HG02678 (cell line): ENCODE data around the gene PANK4.

Experiments
- ATAC-seq: cut with Tn5 transposase; IDR thresholded peaks from one replicate; pipeline ENCODE4 v1.9.1; 2021; ENCODE audit warnings: mild to moderate bottlenecking, moderate library complexity; ENCODE audit not compliant: unreplicated experiment

The PANK4 gene

DNA sequence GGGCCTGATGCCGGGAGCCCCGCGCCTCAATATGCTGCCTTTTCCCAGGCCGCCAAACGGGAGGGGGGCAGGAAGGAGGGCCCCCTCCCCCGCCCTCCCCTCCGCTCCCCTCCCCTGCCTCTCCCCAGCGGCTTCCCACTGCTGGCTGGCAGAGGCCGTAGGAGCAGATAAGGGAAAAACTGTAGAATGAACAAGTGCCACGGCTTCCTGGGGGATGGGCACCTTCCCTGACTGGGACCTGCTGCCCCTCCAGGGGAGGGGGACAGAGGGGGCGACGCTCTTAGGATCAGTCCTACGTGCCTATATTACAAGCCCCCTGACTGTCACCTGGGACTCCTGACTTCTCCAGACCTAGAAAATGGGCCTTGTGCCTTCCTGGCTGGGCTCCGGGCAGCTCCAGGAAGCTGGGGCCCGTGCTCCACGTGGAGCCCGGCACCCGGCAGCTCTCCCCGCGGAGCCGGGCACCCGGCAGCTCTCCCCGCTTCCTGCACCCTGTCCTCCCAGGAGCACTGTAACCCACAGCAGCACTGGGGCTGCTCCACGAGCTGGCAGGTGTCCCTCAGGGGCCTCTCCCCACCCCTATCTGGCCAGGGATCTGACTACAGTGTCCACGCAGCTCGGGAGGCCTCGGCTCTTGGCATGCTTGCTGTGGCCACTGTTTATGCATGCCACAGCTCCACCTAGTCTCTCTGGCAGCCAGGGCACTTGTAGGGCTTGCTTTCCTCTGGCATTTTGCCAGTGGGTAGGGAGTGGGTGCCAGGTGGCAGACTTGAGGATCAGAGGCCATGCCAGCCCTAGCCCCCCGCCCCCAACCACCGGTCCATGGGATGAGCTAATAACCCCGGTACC lies 4.3 kb upstream of the PANK4 start:
- ATAC-seq = no peak

DNA sequence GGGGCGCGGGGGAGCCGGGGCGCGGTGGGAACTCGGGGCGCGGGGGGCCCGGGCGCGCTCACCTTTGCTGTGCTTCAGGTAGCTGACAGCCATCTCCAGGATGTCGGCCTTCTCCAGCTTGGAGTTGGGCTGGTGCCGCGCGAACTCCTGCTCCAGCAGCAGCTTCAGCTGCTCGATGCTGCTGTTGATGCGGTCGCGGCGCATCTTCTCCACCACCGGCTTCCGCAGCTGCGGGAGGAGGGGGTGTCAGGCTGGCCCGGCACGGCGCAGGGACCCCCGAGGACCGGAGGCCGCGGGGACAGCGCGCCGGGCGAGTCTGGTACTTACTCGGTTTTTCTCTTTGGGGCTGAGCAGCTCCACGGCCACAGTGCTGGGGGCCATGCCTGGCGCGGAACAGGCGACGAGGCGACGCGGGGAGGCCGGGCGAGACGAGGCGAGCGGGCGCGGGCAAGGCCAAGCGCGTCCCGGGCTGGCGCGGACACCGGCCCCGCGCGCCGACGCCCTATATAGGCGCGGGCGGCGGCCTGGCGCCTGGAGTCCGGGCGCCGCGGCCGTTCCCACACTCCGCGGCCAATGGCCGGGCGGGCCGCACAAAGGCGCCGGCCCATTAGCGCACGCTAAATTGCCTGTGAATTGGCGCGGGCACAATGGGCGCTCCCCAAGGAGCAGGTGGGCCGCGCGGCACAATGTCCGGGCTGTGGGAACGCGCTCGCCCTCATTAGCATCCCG lies 3.6 kb upstream of the PANK4 start, which contains the start of gene HES5:
Gene HES5 (minus strand): TSS at position 480 of the 729 bp plus-strand sequence. CDS start 99 bp downstream, at position 381.
- ATAC-seq = no peak

DNA sequence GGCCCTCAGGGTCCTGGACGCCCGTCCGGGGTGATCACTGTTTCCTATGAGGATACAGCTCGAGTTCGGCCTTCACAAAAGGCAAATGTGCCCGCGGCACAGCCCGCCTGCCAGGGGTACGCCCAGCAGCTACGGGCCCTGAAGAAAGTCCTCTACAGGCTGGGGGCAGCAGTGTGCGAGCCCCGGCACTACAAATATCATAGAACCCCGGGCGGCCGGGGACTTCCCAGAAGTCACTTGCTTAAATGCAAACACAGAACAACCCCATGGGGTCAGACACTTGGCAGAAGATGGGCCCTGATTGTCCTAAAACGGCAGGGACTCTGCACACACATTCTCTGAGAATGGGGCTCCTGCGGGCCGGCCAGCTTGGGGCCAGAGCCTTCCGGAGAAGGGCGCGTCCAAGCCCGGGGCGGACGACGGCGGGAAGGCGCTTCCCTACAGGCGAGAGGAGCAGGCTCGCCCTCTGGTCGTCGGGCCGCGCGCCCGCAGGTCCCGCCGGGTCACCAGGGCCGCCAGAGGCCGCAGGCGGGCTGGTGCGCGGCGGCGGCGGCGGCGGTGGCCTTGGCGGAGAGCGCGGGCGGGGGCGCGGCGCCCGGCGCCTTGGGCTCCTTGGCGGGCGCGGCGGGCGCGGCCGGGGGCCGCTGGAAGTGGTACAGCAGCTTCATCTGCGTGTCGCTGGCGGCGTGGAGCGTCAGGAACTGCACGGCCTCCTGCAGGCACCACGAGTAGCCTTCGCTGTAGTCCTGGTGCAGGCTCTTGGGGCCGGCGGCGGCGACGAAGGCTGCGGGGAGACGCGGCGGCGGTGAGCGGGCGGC lies 2.8 kb upstream of the PANK4 start:
- ATAC-seq = no peak

DNA sequence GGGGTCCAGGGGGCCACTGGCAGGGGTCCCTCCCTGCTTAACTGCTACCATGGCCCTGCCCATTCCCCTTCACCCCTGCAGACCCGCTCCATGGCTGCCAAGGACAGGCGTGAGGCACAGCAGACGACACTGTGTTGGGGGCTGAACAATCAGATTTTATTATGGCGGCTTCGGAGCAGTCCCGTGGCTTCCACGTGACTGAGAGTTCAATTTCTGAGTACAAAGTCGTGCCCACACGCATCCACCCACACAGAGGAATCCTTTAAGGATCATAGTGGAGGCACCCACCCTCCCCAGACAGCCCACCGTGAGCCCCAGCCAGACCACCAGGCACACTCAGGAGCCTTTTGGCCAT lies 2.2 kb upstream of the PANK4 start:
- no peak for ATAC-seq

DNA sequence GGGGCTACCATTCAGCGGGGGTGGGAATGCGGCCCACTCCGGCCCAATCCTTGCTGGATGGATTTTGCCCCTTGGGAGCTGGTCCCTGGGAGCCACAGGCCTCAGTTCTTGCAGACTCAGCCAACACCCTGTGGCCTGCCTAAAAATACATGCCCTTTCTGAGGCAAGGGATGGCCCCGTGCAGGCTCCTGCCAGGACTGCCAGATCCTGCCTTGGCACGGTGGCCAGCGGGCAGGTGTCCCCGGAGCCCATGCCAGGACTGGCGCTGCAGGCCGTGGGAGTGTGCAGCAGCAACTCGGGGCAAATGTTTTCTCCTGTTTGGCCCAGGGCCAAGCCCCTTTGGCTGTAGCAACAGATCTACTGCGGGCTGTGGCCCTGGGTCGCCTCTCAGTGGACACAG lies 1.6 kb upstream of the PANK4 start:
- no peak for ATAC-seq

DNA sequence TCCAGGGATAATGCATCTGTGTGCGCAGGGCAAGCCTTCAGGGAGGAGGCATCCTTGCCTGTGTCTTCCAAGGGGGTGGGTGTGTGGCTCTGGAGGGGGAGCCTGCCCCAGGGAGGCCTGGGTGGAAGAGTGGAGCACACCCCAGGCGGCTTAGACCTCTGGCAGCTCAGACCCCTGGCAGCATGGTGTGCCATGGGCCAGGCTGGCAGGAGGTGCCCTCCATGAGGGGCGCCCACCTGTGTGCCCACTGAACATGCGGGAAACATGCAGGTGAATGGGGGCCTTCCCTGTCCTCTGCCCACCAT lies 1.1 kb upstream of the PANK4 start:
- ATAC-seq = no peak

DNA sequence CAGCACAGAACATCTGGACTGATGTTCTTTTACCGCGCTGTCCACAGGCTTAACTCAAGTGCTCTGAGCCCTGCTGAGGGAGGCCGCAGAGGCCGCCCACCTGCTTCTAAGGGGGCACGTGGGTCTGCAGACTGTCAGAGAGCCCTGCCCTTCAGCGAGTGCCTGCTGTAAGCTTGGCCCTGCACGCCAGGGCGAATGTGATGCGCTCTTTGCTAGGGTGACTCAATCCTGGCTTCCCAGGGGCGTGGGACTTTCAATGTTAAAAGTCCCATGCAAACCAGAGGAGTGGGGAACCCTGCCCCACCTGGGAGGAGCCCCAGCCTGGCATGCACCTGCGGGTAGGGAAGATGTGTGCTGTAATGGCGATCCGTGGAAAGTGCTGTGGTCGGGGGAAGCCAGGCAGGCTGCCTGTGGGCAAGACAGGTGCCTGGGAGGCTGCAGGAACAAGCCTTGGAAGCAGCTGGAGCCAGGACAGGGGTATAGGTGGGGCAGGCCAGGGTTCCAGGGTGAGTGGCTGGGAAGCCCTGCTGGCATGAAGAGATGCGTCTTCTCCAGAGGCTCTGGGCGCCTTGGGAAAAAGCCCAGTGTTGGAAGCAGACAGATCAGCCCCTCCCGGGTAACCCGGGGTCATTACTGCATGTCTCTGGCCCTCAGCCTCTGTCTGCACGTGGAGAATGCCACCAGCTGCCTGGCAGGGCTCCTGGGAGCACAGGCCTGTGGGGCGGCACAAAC lies 594 bp upstream of the PANK4 start:
- ATAC-seq = peak; percentile 33

DNA sequence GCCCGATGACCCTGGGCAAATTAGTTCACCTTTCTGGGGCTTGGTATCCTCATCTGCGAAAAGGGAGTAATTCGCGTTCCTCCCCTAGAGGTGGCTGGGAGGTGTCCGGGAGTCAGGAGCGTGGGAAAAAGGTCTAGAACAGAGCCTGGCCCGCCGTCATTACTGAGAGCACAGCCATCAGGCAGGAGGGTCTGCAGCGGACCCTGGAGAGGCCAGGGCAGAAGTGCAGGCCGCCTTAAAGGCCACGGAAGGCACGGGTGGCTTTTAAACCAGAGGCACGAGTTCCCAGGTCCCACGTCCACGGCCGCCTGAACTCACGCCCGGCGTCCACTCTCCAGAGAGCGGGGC lies 850 bp downstream of the PANK4 start:
- ATAC-seq = no peak

DNA sequence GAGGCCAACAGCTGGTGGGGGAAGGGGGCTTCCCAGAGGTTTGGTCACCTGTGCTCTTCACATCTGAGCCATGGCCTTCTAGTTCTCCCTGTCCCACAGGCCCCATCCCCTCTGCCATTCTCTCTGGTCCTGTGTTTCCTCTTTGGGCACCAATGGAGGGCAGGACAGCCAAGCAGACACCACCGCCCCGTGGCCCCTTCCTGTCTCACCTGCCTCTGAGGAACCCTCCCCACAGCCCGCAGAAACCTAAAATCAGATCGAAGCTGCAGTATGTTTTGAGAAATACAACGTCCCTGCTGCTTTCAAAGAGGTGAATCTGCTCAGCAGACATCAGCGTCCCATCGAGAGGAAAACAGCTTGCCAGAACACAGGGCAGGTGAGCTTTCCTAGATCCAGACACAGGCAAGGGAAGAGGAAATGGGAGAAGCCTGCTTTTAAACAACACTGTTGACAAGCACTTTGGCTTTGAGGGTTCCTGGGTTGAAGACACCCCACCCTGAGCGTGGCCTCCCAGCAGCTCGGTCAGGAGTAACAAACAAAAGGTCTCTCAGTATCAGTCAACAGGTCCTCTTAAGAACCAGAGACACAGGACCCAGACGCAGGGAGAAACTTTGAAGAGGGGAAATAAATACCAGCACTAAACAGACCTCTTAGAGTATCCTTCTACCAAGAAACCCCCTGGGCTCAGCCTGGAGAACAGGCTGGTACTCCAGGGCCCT lies 2.3 kb downstream of the PANK4 start:
- no peak for ATAC-seq

DNA sequence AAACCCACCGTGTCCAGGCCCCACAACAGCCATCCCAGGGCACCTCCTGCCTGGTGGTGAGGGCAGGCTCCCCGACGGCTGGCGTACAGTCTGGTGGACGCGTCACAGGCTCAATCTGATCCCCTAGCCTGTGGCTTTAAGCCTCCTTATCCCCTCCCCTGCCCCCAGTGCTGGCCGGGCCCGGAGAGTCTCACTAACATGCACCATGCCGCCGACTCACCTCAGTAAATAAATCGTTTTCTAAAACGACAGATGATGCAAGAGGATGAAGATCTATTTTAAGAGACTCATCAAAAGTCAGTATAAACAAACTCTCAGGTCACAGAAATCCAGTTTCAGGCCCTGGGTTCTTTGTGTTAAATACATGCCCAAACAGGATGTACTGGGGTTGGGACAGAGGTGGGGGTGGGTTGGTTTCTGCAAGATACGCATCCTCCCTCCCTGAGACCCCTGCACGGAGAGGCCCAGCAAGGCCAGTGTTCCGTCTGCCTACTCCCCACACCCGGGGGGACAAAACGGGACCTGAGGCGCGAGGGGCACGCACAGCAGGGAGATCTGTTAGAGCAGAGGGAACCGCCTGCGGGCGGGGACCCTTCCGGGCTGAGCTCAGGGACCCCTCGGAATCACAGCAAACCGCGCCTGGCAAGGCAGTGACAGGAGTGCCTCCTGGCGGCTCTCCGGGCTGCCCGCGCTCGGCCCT lies 3.1 kb downstream of the PANK4 start:
- no peak for ATAC-seq

DNA sequence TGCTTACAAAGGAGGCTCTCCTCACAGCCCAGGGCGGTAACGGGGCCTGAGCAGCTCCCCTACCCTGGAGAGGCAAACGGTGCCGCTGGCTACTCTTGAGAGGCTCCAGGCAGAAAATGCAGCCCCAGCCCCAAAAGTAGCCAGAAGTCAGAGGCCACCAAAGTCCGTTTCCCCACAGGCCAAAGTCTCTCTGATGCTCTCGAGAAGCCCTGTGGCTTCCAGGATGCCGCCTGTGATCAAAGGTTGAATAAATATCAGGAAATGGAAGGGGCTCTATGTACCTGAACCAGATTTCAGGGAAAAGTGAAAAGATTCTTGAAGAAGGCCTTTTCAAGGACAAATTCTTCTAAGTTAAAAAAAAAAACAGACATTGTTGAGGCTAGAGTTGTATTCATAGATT lies 4.2 kb downstream of the PANK4 start:
- ATAC-seq = no peak

DNA sequence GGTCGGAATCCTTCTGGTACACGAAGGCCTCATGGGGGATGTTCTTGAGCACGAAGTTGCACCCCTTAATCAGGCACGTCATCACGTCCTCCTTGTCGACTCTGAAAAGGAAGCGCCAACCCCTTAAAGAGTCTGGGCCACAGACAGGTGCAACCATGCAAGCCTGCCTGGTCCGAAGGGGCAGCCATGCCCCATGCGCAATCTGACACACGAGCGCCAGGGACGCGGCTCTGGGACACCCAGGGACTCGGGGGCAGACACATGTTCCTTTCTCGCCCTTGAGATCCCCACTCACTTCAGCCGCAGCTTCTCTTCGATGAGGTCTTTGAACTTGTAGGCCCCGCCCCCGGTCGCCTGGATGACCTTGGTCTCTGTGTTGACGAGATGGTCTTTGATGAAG lies 5.6 kb downstream of the PANK4 start:
- no peak for ATAC-seq

DNA sequence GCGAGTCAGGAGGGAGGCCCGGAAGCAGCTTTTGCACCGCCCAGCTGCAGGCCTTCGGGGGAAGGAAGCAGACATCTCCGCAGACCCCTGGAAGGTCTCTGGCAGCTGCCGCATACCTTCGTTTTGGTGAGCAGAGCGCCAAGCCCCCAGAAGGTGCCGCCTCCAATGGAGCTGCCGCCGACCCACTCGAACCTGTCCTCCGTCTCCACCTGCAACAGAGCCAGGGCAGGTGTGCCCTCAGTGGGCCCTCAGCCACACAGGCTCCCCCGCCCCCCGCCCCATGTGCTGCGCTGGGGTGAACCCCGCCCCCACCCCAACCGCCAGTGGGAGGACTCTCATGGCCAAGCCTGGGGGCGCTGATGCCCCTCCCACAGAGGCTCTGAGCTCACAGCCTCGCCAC lies 6.2 kb downstream of the PANK4 start:
- no peak for ATAC-seq

DNA sequence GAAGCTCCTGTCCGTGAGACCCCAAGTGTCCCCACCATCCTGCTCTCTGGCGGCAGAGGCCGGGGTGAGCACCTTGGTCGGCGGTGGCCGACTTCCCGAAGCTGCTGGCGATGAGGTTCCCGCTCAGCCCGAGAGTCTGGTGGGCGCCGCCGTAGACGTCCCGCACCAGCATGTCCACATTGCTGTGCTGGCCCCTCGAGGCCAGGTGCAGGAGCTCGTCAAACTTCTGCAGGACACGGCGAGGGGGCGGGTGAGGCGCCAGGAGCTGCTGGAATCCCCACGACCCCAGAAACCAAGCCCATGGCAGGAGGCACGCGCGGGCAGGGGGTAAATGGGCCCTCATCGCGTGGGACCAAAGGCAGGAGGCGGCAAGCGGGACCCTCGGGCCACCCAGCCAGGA lies 6.7 kb downstream of the PANK4 start:
- ATAC-seq = no peak

DNA sequence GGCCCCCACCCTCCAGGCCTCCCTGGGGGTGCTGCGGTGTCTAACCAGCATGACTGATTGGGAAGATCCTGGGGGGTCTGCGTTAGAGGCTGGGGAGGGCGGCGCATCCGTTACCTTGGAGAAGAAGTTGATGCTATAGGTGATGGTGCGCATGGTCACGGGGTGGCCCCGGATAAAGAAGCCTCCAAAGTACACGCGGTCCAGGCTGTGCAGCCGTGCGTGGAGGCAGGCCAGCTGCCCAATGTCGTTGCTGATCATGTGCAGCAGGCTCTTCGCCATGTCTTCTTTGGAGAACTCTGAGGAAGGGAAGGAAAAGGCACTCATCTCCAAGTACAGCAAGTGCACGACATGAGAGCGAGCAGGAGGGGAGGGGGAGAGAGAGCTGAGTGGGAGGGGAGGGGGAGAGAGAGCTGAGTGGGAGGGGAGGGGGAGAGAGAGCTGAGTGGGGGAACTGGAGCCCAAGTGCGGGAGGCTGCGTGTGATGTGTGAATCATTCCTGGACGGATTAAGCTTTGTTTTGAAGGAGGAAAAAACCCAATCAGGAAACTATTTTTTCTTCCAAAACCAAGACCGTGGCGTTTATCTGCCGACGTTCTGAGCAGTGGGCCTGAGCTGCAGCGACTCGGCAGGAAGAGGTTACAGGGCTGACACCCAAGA lies 7.2 kb downstream of the PANK4 start:
- ATAC-seq = no peak

DNA sequence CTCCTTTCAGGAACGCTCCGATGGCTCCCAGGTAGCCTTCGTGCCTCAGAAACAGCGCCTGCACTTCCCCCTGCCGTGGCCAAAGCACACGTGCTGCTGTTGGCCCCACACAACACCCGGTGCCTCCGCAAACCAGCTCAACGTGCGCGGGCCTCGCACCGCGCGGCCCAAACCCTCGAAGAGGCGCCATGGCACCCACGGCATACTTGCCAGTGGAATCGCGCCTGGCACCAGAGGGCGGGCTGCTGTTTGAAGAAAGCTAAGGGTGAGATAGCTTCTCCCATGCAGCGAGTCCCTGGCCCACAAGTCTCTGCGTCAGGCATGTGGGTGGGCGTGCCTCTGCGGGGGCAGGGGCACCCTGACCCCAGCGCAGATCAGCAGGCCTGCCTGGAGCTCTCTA lies 7.9 kb downstream of the PANK4 start:
- no peak for ATAC-seq

DNA sequence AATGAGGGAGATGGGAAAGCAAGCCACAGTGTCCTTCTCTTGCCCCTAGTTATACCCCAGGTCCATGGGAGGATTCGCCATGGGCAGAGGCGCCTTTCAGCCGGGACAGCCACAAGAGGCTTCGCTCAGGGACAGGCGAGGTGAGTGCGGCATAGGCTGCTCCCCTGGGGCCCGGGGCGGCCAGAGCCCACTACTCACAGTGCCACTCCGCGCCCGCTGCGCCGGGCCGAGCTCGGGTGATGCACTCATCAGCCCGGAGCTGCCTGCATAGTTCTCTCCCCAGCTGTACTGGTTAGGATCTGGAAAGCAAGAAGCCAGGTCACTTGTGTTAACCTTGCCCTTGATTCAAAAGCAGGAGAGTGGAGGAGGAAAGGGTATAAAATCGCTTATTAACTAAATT lies 8.4 kb downstream of the PANK4 start:
- ATAC-seq = no peak

DNA sequence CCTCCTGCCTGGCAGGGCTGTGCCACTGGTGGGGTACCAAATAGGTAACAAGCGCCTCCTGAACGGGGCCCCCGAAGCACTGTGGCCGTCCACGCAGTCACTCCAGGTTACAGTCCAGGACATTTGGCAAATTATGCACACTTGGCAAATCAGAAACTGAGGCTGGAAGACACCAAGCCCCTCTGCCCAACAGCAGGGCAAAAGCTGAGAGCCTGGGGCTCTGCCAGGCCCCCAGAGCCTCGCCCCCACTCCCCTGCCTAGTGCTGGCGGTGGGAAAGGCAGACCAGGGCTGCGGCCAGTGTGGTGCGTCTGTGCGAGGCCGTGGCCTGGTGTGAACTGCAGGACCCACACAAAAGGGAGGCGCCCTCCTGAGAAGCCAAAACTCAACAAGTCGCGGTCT lies 9.4 kb downstream of the PANK4 start:
- ATAC-seq = no peak

DNA sequence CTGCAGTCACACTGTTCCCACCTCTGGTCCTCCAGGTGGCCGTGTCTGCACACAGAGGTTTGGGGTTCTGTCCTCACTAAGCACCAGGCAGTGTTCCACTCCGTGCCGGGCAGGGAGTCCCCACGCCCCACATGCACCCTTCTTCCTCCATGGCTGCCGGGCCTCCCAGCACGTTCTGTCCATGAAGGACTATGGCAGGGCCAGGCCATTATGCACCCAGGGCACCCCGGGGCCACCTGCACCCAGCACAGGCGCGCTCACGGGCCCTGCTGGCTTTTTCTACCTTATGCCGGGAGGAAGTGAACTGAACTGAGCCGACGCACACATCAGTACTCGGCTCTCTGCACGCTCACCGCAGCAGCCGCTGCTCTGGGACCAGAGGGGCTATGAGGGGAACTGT lies 10.3 kb downstream of the PANK4 start:
- ATAC-seq = no peak

DNA sequence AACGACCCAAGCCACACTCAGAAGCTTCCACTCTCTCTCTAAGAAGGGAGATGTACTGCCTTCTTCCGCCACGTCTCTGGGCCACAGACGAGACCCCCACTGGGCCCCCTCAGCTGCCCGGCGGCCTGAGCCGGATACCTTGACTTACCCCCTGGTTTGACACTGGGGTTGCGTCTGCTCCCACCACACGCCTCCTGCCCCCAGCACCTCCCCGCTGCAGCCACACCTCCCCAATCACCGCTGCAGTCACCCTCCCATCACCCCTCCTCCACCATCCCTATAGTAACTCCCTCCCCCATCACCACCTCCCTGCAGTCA lies 10.7 kb downstream of the PANK4 start:
- ATAC-seq = no peak
